Naive thymus-derived CD4-positive, alpha-beta T cell (primary cell): ENCODE results near the gene GRK5. TPM values are rescaled to one million over a fixed set of nuclear protein-coding genes. Genes with fewer than 3 reads are reported as not detected.
"Not testable (repeated sequence)": the region's sequence is repeated elsewhere in the genome, so short reads cannot be mapped to it uniquely, and the experiment has no call there.

ENCODE experiments used
- ATAC-seq: fragments of 150-1000 bp; cut with Tn5 transposase; 2 replicates; pipeline ENCODE4 v1.10.0; 2021; ENCODE audit warnings: mild to moderate bottlenecking, moderate library complexity
- CTCF ChIA-PET: fragments of 350-600 bp; sonication (Branson Sonifier 250); formaldehyde crosslinking; loops from one replicate; lab custom pipeline; 2021; ENCODE audit warnings: antibody characterized with exemption; lab: Charles Lee
- POLR2A ChIA-PET: fragments of 350-600 bp; sonication (Branson Sonifier 250); formaldehyde crosslinking; loops from one replicate; lab custom pipeline; 2021; ENCODE audit warnings: antibody characterized with exemption, inconsistent platforms; lab: Charles Lee
- DNase-seq, 9 donors: peaks; one replicate each; pipeline versions ENCODE4 v3.0.0 to v3.0.0-alpha.2; 2020 to 2022; ENCODE audit warnings: mixed read lengths in 1 of 9
- H3K27ac ChIP-seq: one replicate; pipeline ENCODE4 v1.7.0; 2013; ENCODE audit warnings: mild to moderate bottlenecking, low read depth, low read length, moderate library complexity
- H3K27me3 ChIP-seq, 2 donors: one replicate each; pipeline ENCODE4 v1.7.0; 2013; ENCODE audit warnings: low read length in 2 of 2, mild to moderate bottlenecking in 2 of 2, moderate library complexity in 2 of 2; ENCODE audit not compliant: control insufficient read depth in 2 of 2, insufficient read depth in 2 of 2
- H3K36me3 ChIP-seq, 3 experiments: 1 replicate in 2 of 3; 2 replicates in 1 of 3; pipeline ENCODE4 v1.7.0; 2013; ENCODE audit warnings: low read length in 3 of 3, mild to moderate bottlenecking in 3 of 3, moderate library complexity in 1 of 3; ENCODE audit not compliant: insufficient read depth in 3 of 3, control insufficient read depth in 2 of 3
- H3K4me1 ChIP-seq, 2 donors: one replicate each; pipeline ENCODE4 v1.7.0; 2013; ENCODE audit warnings: low read length in 2 of 2, mild to moderate bottlenecking in 2 of 2, moderate library complexity in 1 of 2; ENCODE audit not compliant: control insufficient read depth in 2 of 2, insufficient read depth in 2 of 2
- H3K4me3 ChIP-seq: 2 replicates; pipeline ENCODE4 v1.7.0; 2013; ENCODE audit warnings: mild to moderate bottlenecking, low read length
- H3K9me3 ChIP-seq, 3 experiments: 1 replicate in 2 of 3; 2 replicates in 1 of 3; pipeline ENCODE4 v1.7.0; 2013; ENCODE audit warnings: low read length in 3 of 3; ENCODE audit not compliant: control insufficient read depth in 2 of 3
- H3K27ac Mint-ChIP-seq, 9 donors: one replicate each; pipeline ENCODE4 v1.8.0; 2020 to 2022; ENCODE audit warnings: mixed read lengths in 9 of 9, mild to moderate bottlenecking in 8 of 9, moderate library complexity in 5 of 9, inconsistent platforms in 2 of 9
- H3K27me3 Mint-ChIP-seq, 5 donors: one replicate each; pipeline ENCODE4 v1.8.0; 2021 to 2022; ENCODE audit warnings: mixed read lengths in 5 of 5, mild to moderate bottlenecking in 1 of 5
- H3K36me3 Mint-ChIP-seq, 5 donors: one replicate each; pipeline ENCODE4 v1.8.0; 2020 to 2022; ENCODE audit warnings: mixed read lengths in 5 of 5, mild to moderate bottlenecking in 3 of 5, inconsistent platforms in 1 of 5
- H3K4me1 Mint-ChIP-seq, 7 donors: one replicate each; pipeline ENCODE4 v1.8.0; 2020 to 2022; ENCODE audit warnings: mixed read lengths in 7 of 7, mild to moderate bottlenecking in 3 of 7, inconsistent platforms in 1 of 7
- H3K4me3 Mint-ChIP-seq, 10 donors: one replicate each; pipeline ENCODE4 v1.8.0; 2020 to 2022; ENCODE audit warnings: mild to moderate bottlenecking in 10 of 10, mixed read lengths in 10 of 10, moderate library complexity in 6 of 10, inconsistent platforms in 2 of 10
- H3K9me3 Mint-ChIP-seq, 11 donors: one replicate each; pipeline ENCODE4 v1.8.0; 2020 to 2022; ENCODE audit warnings: mixed read lengths in 11 of 11, mild to moderate bottlenecking in 4 of 11, inconsistent platforms in 1 of 11, moderate library complexity in 1 of 11
- intact Hi-C, 2 donors: fragments of 100-400 bp; cut with micrococcal nuclease; formaldehyde crosslinking; loops; one replicate each; pipeline ENCODE4 v1.15.1; 2023
- polyA plus RNA-seq, 2 donors: library from polyadenylated mRNA; unstranded; fragments of 300-500 nt; fragmentation: Illumina TruSeq; gene quantifications; one replicate each; pipeline ENCODE4 v1.2.3, GENCODE V29; 2021
- total RNA-seq, 6 experiments: library from RNA in 5 of 6; stranded (reverse) in 5 of 6; gene quantifications; 1 replicate in 5 of 6; 2 replicates in 1 of 6; pipeline ENCODE4 v1.2.3 and lab custom pipeline; 2021 to 2026

The GRK5 gene
- total and polyA plus RNA-seq, 7 experiments from 2014 or later = 16.4 to 45.2 (median 30.3) TPM

DNA sequence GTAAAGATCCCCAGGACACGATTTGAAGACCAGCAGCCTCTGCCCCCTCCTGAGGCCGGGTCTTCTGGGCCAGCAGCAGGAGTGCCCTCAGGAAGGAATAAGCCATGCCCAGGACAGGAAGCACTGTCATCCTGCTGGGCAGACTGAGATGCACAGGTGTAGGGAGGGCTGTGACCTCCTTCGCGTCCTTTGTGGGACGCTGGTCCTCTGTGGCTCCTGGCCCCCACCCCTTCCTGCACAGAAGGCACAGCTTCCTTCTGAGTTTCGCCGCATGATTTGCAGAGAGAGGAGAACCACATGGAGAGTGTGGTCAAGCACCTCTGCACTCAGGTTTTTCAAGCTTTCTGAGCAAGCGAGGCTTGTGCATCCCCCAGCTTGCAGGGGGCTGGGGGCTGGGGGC is 222.4 kb downstream of the GRK5 start:
- no peak for DNase-seq
- peaks cover 0 to 17% (median 14%) of the 10 kb centered on the region in 7 donors for H3K4me1 Mint-ChIP-seq
- H3K36me3 Mint-ChIP-seq = peaks cover 10 to 48% (median 41%) of the 10 kb centered on the region in 5 donors
- H3K4me1 ChIP-seq = peaks cover 0 to 19% of the 10 kb centered on the region in 2 donors
- POLR2A ChIA-PET = interaction anchor here (0.6 kb wide), 1 partner anchor 303 kb away, joined by 4 read pairs; no protein-coding TSS in a partner anchor
- H3K27ac Mint-ChIP-seq = no peak overlapping the region
- peaks cover 0 to 74% (median 12%) of the 10 kb centered on the region in 3 experiments for H3K36me3 ChIP-seq
- CTCF ChIA-PET = interaction anchor here (1.3 to 1.4 kb wide), 2 partner anchors 16 to 112 kb away, joined by 3 to 5 read pairs; partner anchors contain the start of gene RGS10
- H3K27me3 ChIP-seq = no peaks in the 10 kb centered on the region
- H3K27me3 Mint-ChIP-seq = no peaks in the 10 kb centered on the region
- H3K9me3 ChIP-seq = no peaks in the 10 kb centered on the region
- no peak overlapping the region for H3K27ac ChIP-seq
- no peak for ATAC-seq
- H3K9me3 Mint-ChIP-seq = peaks cover 0 to 11% (median 0%) of the 10 kb centered on the region in 11 donors
- intact Hi-C loops = no loop called here
- H3K4me3 ChIP-seq = no peak overlapping the region
- no peak overlapping the region for H3K4me3 Mint-ChIP-seq

DNA sequence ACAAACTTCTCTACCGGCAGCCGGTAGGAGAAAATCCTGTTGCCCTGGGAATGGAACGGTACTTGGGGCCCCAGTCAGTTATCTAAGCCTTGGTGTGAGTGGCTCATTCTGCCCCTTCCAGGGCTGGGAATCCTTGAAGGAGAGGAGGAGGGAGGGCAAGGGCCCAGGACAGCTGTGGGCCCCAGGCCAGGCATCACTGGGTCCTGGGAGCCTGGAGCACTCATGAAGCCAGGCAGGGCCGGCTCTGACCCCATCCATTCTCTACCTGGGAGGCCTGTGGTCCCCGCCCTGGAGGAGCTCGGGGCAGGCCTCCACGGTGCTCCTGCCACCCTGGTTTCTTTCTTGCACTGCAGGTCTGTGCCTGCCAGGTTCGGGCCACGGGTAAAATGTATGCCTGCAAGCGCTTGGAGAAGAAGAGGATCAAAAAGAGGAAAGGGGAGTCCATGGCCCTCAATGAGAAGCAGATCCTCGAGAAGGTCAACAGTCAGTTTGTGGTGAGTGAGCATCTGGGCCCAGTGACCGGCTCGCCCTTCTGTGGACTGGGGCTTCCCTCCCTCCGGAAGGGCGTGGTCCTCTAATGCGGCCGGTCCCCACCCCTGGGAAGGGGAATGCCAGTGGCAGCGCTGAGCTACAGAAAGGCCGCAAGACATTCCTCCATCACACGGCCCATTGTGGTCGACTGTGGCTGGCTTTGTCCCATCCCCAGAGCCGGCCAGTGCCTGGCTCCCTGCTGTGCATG is 223.8 kb downstream of the GRK5 start:
- DNase-seq = no peak
- Histone ChIP-seq H3K27ac (no peak overlapping the region), H3K4me3 (no peak overlapping the region), H3K4me1 (peaks cover 0 to 19% of the 10 kb centered on the region in 2 donors), H3K9me3 (no peaks in the 10 kb centered on the region), H3K27me3 (no peaks in the 10 kb centered on the region), H3K36me3 (peaks cover 0 to 68% (median 12%) of the 10 kb centered on the region in 3 experiments)
- H3K9me3 Mint-ChIP-seq = peaks cover 0 to 14% (median 0%) of the 10 kb centered on the region in 11 donors
- H3K27me3 Mint-ChIP-seq = no peaks in the 10 kb centered on the region
- ATAC-seq = no peak
- POLR2A ChIA-PET = interaction anchor here (0.6 kb wide), 1 partner anchor 23 kb away, joined by 4 read pairs; no protein-coding TSS in a partner anchor
- peaks cover 0 to 17% (median 14%) of the 10 kb centered on the region in 7 donors for H3K4me1 Mint-ChIP-seq
- no peak overlapping the region for H3K4me3 Mint-ChIP-seq
- peaks cover 5 to 53% (median 42%) of the 10 kb centered on the region in 5 donors for H3K36me3 Mint-ChIP-seq
- CTCF ChIA-PET = interaction anchor here (1.4 kb wide), 1 partner anchor 232 kb away, joined by 3 read pairs; no protein-coding TSS in a partner anchor
- intact Hi-C loops = no loop called here
- no peak overlapping the region for H3K27ac Mint-ChIP-seq

DNA sequence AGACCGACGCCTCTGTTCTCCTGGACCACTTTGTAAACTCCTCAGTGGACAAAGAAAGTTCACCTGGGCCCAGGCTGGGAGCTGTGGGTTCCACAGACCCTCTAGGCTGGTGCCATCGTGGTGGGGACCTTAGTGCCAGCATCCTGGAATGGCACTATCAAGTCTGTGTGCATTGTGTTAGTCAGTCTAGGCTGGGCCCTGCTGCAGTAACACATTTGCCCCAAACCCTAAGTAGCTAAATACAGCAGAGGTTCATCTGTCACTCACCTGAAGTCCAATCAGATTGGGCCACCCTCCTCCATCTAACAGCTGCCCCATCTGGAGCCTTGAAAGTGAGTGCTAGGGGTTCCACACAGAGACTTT is 224.4 kb downstream of the GRK5 start:
- POLR2A ChIA-PET = no interaction called here
- intact Hi-C loops = no loop called here
- peaks cover 0 to 68% (median 12%) of the 10 kb centered on the region in 3 experiments for H3K36me3 ChIP-seq

GRCh38 chr10:119434942-119435341 is 227.6 kb downstream of the GRK5 start:
- Mint-ChIP-seq H3K9me3 (peaks cover 0 to 14% (median 0%) of the 10 kb centered on the region in 11 donors), H3K27ac (peak overlapping the region in 1 of 9 donors; percentile 68), H3K36me3 (peaks cover 5 to 74% (median 54%) of the 10 kb centered on the region in 5 donors)
- H3K4me3 ChIP-seq, intact Hi-C loops, H3K27me3 Mint-ChIP-seq, H3K27me3 ChIP-seq, POLR2A ChIA-PET, H3K9me3 ChIP-seq, H3K4me3 Mint-ChIP-seq, H3K4me1 Mint-ChIP-seq, H3K27ac ChIP-seq, H3K4me1 ChIP-seq, ATAC-seq, DNase-seq: not testable (repeated sequence)
- CTCF ChIA-PET = interaction anchor here (1.0 kb wide), 1 partner anchor 112 kb away, joined by 4 read pairs; no protein-coding TSS in a partner anchor
- H3K36me3 ChIP-seq = peaks cover 0 to 76% (median 8%) of the 10 kb centered on the region in 3 experiments

More for the DNA sequence above, 224.4 kb downstream of the GRK5 start:
- Histone ChIP-seq H3K9me3 (no peaks in the 10 kb centered on the region), H3K27ac (no peak overlapping the region), H3K4me3 (no peak overlapping the region), H3K4me1 (peaks cover 0 to 19% of the 10 kb centered on the region in 2 donors), H3K27me3 (no peaks in the 10 kb centered on the region)
- Mint-ChIP-seq H3K36me3 (peaks cover 5 to 54% (median 42%) of the 10 kb centered on the region in 5 donors), H3K27me3 (no peaks in the 10 kb centered on the region), H3K9me3 (peaks cover 0 to 14% (median 0%) of the 10 kb centered on the region in 11 donors), H3K4me3 (no peak overlapping the region), H3K27ac (no peak overlapping the region), H3K4me1 (peaks cover 0 to 17% (median 14%) of the 10 kb centered on the region in 7 donors)
- CTCF ChIA-PET = interaction anchor here (1.4 kb wide), 1 partner anchor 232 kb away, joined by 3 read pairs; no protein-coding TSS in a partner anchor
- no peak for DNase-seq
- ATAC-seq = no peak

DNA sequence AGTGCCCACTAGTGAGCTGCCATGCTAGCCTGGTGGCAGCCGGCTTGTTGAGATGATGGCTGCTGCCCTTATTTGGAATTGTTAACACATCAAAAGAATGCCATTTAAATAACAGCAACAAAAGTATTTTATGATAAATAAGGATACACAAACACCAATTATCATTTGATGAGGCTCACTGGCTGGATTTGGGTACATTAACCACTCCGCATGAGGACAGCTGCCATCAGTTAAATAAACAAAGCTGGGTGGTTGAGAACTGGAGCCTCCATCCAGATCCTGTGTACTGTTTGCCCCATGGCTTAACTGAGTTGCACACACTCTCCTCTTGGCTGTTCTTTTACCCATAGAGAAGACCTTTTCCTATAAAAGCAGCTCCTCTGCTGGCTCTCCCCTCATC is 231.3 kb downstream of the GRK5 start:
- Mint-ChIP-seq H3K4me3 (no peak overlapping the region), H3K9me3 (peaks cover 0 to 13% (median 0%) of the 10 kb centered on the region in 11 donors), H3K27me3 (no peaks in the 10 kb centered on the region), H3K36me3 (peaks cover 5 to 61% (median 35%) of the 10 kb centered on the region in 5 donors), H3K27ac (peak overlapping the region in 4 of 9 donors; percentile 2 to 43 (median 23)), H3K4me1 (peaks cover 0 to 9% (median 0%) of the 10 kb centered on the region in 7 donors)
- no peak for ATAC-seq
- Histone ChIP-seq H3K27me3 (no peaks in the 10 kb centered on the region), H3K9me3 (no peaks in the 10 kb centered on the region), H3K27ac (no peak overlapping the region), H3K4me3 (no peak overlapping the region), H3K36me3 (peaks cover 0 to 57% (median 5%) of the 10 kb centered on the region in 3 experiments), H3K4me1 (no peaks in the 10 kb centered on the region)
- DNase-seq = no peak
- ChIA-PET CTCF (interaction anchor here (1.5 to 1.6 kb wide), 2 partner anchors 10 to 236 kb away, joined by 4 to 5 read pairs; no protein-coding TSS in a partner anchor), POLR2A (no interaction called here)
- intact Hi-C loops = no loop called here

- Histone ChIP-seq H3K4me1 (no peaks in the 10 kb centered on the region), H3K9me3 (no peaks in the 10 kb centered on the region), H3K27me3 (no peaks in the 10 kb centered on the region), H3K4me3 (no peak overlapping the region), H3K27ac (no peak overlapping the region), H3K36me3 (peaks cover 0 to 61% (median 4%) of the 10 kb centered on the region in 3 experiments)
- Mint-ChIP-seq H3K27ac (no peak overlapping the region), H3K27me3 (no peaks in the 10 kb centered on the region), H3K9me3 (peaks cover 0 to 5% (median 0%) of the 10 kb centered on the region in 11 donors), H3K4me1 (peaks cover 0 to 9% (median 3%) of the 10 kb centered on the region in 7 donors), H3K36me3 (peaks cover 5 to 49% (median 26%) of the 10 kb centered on the region in 5 donors), H3K4me3 (no peak overlapping the region)
- CTCF ChIA-PET = interaction anchor here (0.6 to 1.6 kb wide), 4 partner anchors 8 to 237 kb away, joined by 3 to 5 read pairs (median 4); no protein-coding TSS in a partner anchor
- intact Hi-C loops = no loop called here
- DNase-seq = no peak
- ATAC-seq = no peak
- POLR2A ChIA-PET = no interaction called here
Measured at GRCh38 chr10:119439922-119440321, 232.6 kb downstream of the GRK5 start.
